ENCODE measurements around the gene NECAB2. TPM values are rescaled to one million over a fixed set of nuclear protein-coding genes. Genes with fewer than 3 reads are reported as not detected.

The NECAB2 gene
- total RNA-seq (ENCODE audit: low replicate concordance) = 12.6 and 18.9 TPM in 2 replicates

DNA sequence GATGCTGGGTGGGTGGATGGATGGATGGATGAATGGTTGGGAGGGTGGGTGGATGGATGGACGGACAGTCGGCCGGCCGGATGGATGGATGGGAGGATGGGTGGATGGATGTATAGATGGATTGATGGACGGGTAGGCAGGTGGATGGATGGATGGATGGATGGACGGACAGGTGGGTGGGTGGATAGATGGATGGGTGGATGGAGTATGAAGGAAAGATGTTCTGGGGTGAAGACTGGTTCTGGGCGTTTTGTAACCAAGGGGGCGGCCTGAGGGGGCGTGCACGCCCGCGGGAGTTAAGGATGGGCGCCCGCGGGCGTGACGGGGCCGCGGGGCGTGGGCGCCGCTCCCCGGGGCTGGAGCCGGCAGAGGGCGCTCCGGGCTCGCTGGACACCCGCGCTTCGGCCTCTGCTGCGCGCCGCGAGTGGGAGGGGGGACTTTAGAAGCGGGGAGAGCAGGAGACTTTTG, at the start of gene NECAB2:
TSS of gene NECAB2 (plus strand) at position 407 of the 468 bp plus-strand sequence. CDS start 405 bp downstream, outside the sequence.
- Histone ChIP-seq H4K20me1 (ENCODE audit: low read depth) (no peaks in the 10 kb centered on the region), H3F3A (ENCODE audit: low read depth) (peaks cover 5% of the 10 kb centered on the region), H3K79me2 (ENCODE audit: low read depth) (peaks cover 10% of the 10 kb centered on the region), H3K27ac (no peak within 1 kb of the TSS), H3K27me3 (peaks cover 8% of the 10 kb centered on the region), H3K4me2 (peak within 1 kb of the TSS; percentile 93), H3K4me1 (peaks cover 21% of the 10 kb centered on the region), H2AFZ (replicated peaks) (peak within 1 kb of the TSS; percentile 82), H3K36me3 (no peaks in the 10 kb centered on the region), H3K9me3 (ENCODE audit: low read depth) (no peaks in the 10 kb centered on the region), H3K4me3 (peak within 1 kb of the TSS; percentile 64), H3K9ac (no peak within 1 kb of the TSS)
- H3K4me1 Mint-ChIP-seq = peaks cover 24% of the 10 kb centered on the region
- H3K36me3 Mint-ChIP-seq = no peaks in the 10 kb centered on the region
- peak; percentile 78 for DNase-seq (ENCODE audit: low spot score)
- H3K4me3 Mint-ChIP-seq = peak within 1 kb of the TSS; percentile 93
- H3K9me3 Mint-ChIP-seq = no peaks in the 10 kb centered on the region
- H3K27me3 Mint-ChIP-seq (ENCODE audit: insufficient read depth, low read depth) = peaks cover 6% of the 10 kb centered on the region
- TF ChIP-seq EZH2 (IDR thresholded peaks at IDR 0.05) (no peak), EZH2phosphoT487 (IDR thresholded peaks at IDR 0.05) (no peak)
- TF ChIP-seq, protein P1, sequence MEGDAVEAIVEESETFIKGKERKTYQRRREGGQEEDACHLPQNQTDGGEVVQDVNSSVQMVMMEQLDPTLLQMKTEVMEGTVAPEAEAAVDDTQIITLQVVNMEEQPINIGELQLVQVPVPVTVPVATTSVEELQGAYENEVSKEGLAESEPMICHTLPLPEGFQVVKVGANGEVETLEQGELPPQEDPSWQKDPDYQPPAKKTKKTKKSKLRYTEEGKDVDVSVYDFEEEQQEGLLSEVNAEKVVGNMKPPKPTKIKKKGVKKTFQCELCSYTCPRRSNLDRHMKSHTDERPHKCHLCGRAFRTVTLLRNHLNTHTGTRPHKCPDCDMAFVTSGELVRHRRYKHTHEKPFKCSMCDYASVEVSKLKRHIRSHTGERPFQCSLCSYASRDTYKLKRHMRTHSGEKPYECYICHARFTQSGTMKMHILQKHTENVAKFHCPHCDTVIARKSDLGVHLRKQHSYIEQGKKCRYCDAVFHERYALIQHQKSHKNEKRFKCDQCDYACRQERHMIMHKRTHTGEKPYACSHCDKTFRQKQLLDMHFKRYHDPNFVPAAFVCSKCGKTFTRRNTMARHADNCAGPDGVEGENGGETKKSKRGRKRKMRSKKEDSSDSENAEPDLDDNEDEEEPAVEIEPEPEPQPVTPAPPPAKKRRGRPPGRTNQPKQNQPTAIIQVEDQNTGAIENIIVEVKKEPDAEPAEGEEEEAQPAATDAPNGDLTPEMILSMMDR (IDR thresholded peaks at IDR 0.05) = peak; percentile 81
- H3K27ac Mint-ChIP-seq = no peak within 1 kb of the TSS

DNA sequence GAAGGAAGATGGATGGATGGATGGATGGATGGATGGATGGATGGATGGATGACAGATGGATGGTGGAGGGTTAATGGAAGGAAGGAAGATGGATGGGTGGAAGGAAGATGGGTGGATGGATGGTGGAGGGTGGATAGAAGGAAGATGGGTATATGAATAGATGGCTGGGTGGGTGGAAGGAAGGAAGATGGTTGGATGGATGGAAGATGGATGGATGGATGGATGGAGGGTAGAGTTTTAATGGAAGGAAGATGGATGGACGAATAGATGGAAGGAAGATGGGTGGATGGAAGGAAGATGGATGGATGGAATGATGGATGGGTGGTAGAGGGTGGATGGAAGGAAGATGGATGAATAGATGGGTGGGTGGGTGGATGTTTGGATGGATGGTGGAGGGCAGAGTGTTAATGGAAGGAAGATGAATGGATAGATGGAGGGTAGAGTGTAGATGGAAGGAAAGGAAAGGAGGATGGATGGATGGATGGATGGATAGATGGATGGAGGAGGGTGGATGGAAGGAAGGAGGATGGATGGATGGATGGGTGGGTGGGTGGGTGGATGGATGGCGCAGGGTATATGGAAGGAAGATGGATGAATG, 47.1 kb upstream of the NECAB2 start:
- Mint-ChIP-seq H3K9me3 (peaks cover 2% of the 10 kb centered on the region), H3K27ac (no peak overlapping the region), H3K36me3 (peaks cover 41% of the 10 kb centered on the region), H3K4me3 (no peak overlapping the region), H3K27me3 (ENCODE audit: insufficient read depth, low read depth) (peaks cover 3% of the 10 kb centered on the region), H3K4me1 (peaks cover 11% of the 10 kb centered on the region)
- no peak overlapping the region for H3K9ac ChIP-seq
- H3K36me3 ChIP-seq = no peaks in the 10 kb centered on the region
- no peaks in the 10 kb centered on the region for H3K27me3 ChIP-seq
- H3K4me2 ChIP-seq = no peak overlapping the region
- H3K79me2 ChIP-seq (ENCODE audit: low read depth) = no peaks in the 10 kb centered on the region
- TF ChIP-seq, protein P1 (IDR thresholded peaks at IDR 0.05) = no peak
- TF ChIP-seq EZH2 (IDR thresholded peaks at IDR 0.05) (no peak), EZH2phosphoT487 (IDR thresholded peaks at IDR 0.05) (no peak)
- H2AFZ ChIP-seq (replicated peaks) = no peak overlapping the region
- peaks cover 3% of the 10 kb centered on the region for H3F3A ChIP-seq (ENCODE audit: low read depth)
- H4K20me1 ChIP-seq (ENCODE audit: low read depth) = no peaks in the 10 kb centered on the region
- H3K4me3 ChIP-seq = no peak overlapping the region
- no peaks in the 10 kb centered on the region for H3K9me3 ChIP-seq (ENCODE audit: low read depth)
- no peaks in the 10 kb centered on the region for H3K4me1 ChIP-seq
- no peak for DNase-seq (ENCODE audit: low spot score)
- no peak overlapping the region for H3K27ac ChIP-seq

- no peaks in the 10 kb centered on the region for H3K9me3 Mint-ChIP-seq
- H3K27ac Mint-ChIP-seq = peak overlapping the region; percentile 78
- H3K36me3 Mint-ChIP-seq = peaks cover 18% of the 10 kb centered on the region
- Histone ChIP-seq H3K4me3 (no peak overlapping the region), H3K9ac (no peak overlapping the region), H3K4me1 (peaks cover 11% of the 10 kb centered on the region), H3F3A (ENCODE audit: low read depth) (peaks cover 12% of the 10 kb centered on the region), H3K36me3 (no peaks in the 10 kb centered on the region), H3K27me3 (no peaks in the 10 kb centered on the region), H3K27ac (no peak overlapping the region), H2AFZ (replicated peaks) (no peak overlapping the region), H4K20me1 (ENCODE audit: low read depth) (no peaks in the 10 kb centered on the region), H3K4me2 (no peak overlapping the region), H3K79me2 (ENCODE audit: low read depth) (no peaks in the 10 kb centered on the region), H3K9me3 (ENCODE audit: low read depth) (no peaks in the 10 kb centered on the region)
- no peak for DNase-seq (ENCODE audit: low spot score)
- peaks cover 22% of the 10 kb centered on the region for H3K4me1 Mint-ChIP-seq
- H3K27me3 Mint-ChIP-seq (ENCODE audit: insufficient read depth, low read depth) = peaks cover 5% of the 10 kb centered on the region
- TF ChIP-seq EZH2phosphoT487 (IDR thresholded peaks at IDR 0.05) = no peak
- no peak overlapping the region for H3K4me3 Mint-ChIP-seq
Measured at GRCh38 chr16:83923581-83924365, 44.3 kb upstream of the NECAB2 start.

Measured in neural progenitor cell (in vitro differentiated cells).